ENCODE results near the gene FBXW11. TPM values are rescaled to one million over a fixed set of nuclear protein-coding genes. Genes with fewer than 3 reads are reported as not detected.

Gene FBXW11
- total and polyA plus RNA-seq, 3 donors from 2014 or later = 46.3 to 61.8 (median 60.6) TPM

- Histone ChIP-seq H3K4me1 (peaks cover 6% of the 10 kb centered on the region), H3K36me3 (ENCODE audit: low read depth, missing control alignments) (no peaks in the 10 kb centered on the region), H3K9me3 (no peaks in the 10 kb centered on the region), H3K4me3 (no peak overlapping the region), H3K27ac (no peak overlapping the region), H3K27me3 (no peaks in the 10 kb centered on the region)
- intact Hi-C loops (cut with DNase I; ENCODE audit: low total_unique reads) = no loop called here
- TF ChIP-seq CTCF (IDR thresholded peaks at IDR 0.05) = no peak
- no peak for TF ChIP-seq POLR2A (IDR thresholded peaks at IDR 0.05)
- 84 to 96% methylated on average over 3 of the region's 3 CpGs for WGBS, 2 donors
- no peak for DNase-seq
Measured at GRCh38 chr5:171992305-171992704, 14.1 kb downstream of the FBXW11 start.

GRCh38 chr5:171990713-171991015 is 15.8 kb downstream of the FBXW11 start:
- Histone ChIP-seq H3K4me1 (no peaks in the 10 kb centered on the region), H3K36me3 (ENCODE audit: low read depth, missing control alignments) (no peaks in the 10 kb centered on the region), H3K4me3 (no peak overlapping the region), H3K27me3 (no peaks in the 10 kb centered on the region), H3K27ac (no peak overlapping the region), H3K9me3 (no peaks in the 10 kb centered on the region)
- DNase-seq = no peak
- intact Hi-C loops (cut with DNase I; ENCODE audit: low total_unique reads) = no loop called here
- 96% methylated on average over 7 of the region's 7 CpGs for WGBS, 2 donors
- no peak for TF ChIP-seq CTCF (IDR thresholded peaks at IDR 0.05)
- no peak for TF ChIP-seq POLR2A (IDR thresholded peaks at IDR 0.05)

- H3K36me3 ChIP-seq (ENCODE audit: low read depth, missing control alignments) = no peaks in the 10 kb centered on the region
- H3K9me3 ChIP-seq = no peaks in the 10 kb centered on the region
- TF ChIP-seq CTCF (IDR thresholded peaks at IDR 0.05) (no peak), POLR2A (IDR thresholded peaks at IDR 0.05) (no peak)
- no peak overlapping the region for H3K27ac ChIP-seq
- H3K27me3 ChIP-seq = no peaks in the 10 kb centered on the region
- intact Hi-C loops (cut with DNase I; ENCODE audit: low total_unique reads) = no loop called here
- DNase-seq = no peak
- H3K4me1 ChIP-seq = no peaks in the 10 kb centered on the region
- H3K4me3 ChIP-seq = no peak overlapping the region
Measured at GRCh38 chr5:171989946-171990712, 16.3 kb downstream of the FBXW11 start.

- intact Hi-C loops (cut with DNase I; ENCODE audit: low total_unique reads) = no loop called here
- WGBS, 2 donors = 91 to 93% methylated on average over 5 of the region's 5 CpGs
- no peaks in the 10 kb centered on the region for H3K36me3 ChIP-seq (ENCODE audit: low read depth, missing control alignments)
- H3K4me1 ChIP-seq = no peaks in the 10 kb centered on the region
- H3K9me3 ChIP-seq = no peaks in the 10 kb centered on the region
- DNase-seq = no peak
- H3K27me3 ChIP-seq = no peaks in the 10 kb centered on the region
- no peak overlapping the region for H3K4me3 ChIP-seq
- TF ChIP-seq CTCF (IDR thresholded peaks at IDR 0.05) = no peak
- no peak for TF ChIP-seq POLR2A (IDR thresholded peaks at IDR 0.05)
- no peak overlapping the region for H3K27ac ChIP-seq
Measured at GRCh38 chr5:171989276-171989675, 17.2 kb downstream of the FBXW11 start.

GRCh38 chr5:171986772-171987171 is 19.7 kb downstream of the FBXW11 start:
- no peak for TF ChIP-seq CTCF (IDR thresholded peaks at IDR 0.05)
- TF ChIP-seq POLR2A (IDR thresholded peaks at IDR 0.05) = no peak
- intact Hi-C loops (cut with DNase I; ENCODE audit: low total_unique reads) = no loop called here
- Histone ChIP-seq H3K4me3 (no peak overlapping the region), H3K4me1 (no peaks in the 10 kb centered on the region), H3K27ac (no peak overlapping the region), H3K9me3 (no peaks in the 10 kb centered on the region), H3K36me3 (ENCODE audit: low read depth, missing control alignments) (no peaks in the 10 kb centered on the region), H3K27me3 (no peaks in the 10 kb centered on the region)
- DNase-seq = no peak
- WGBS, 2 donors = 87 to 89% methylated on average over 4 of the region's 4 CpGs
